T47D (cell line): ENCODE measurements around the gene SPCS1.
"Not testable (repeated sequence)": the region's sequence is repeated elsewhere in the genome, so short reads cannot be mapped to it uniquely, and the experiment has no call there.

Experiments
- DNase-seq, 2 experiments: peaks; one replicate each; pipeline versions ENCODE4 v3.0.0 to v3.0.0-alpha.2; 2011 to 2012; ENCODE audit warnings: low read depth in 1 of 2, low spot score in 1 of 2
- JUND ChIP-seq: IDR thresholded peaks from 2 replicates; pipeline ENCODE4 v1.6.1; 2012; ENCODE audit warnings: low read depth
- in situ Hi-C: cut with HindIII; loops from 2 replicates; pipeline ENCODE4 v1.10.0; 2016; ENCODE audit warnings: low sequenced_read_pairs, low pct_unique_long_range_greater_than_20kb

SPCS1 gene

GRCh38 chr3:52723935-52724334 lies 18.0 kb downstream of the SPCS1 start:
- no peak for DNase-seq
- TF ChIP-seq JUND = no peak
- in situ Hi-C loops = no loop called here

- TF ChIP-seq JUND = no peak
- in situ Hi-C loops = no loop called here
- DNase-seq = no peak
Measured at GRCh38 chr3:52724511-52724910, 18.6 kb downstream of the SPCS1 start.

- in situ Hi-C loops, DNase-seq: not testable (repeated sequence)
Measured at GRCh38 chr3:52728753-52729152, 22.8 kb downstream of the SPCS1 start.

GRCh38 chr3:52730681-52731080 lies 24.8 kb downstream of the SPCS1 start:
- in situ Hi-C loops = no loop called here
- DNase-seq = no peak
- TF ChIP-seq JUND = no peak

- TF ChIP-seq JUND = no peak
- in situ Hi-C loops = no loop called here
Measured at GRCh38 chr3:52731590-52731989, 25.7 kb downstream of the SPCS1 start.

GRCh38 chr3:52733256-52733891 lies 27.5 kb downstream of the SPCS1 start:
- in situ Hi-C loops = no loop called here
- TF ChIP-seq JUND = no peak
- DNase-seq = no peak

More at GRCh38 chr3:52731590-52731989, 25.7 kb downstream of the SPCS1 start:
- no peak for DNase-seq

- no peak for DNase-seq
- in situ Hi-C loops = no loop called here
- TF ChIP-seq JUND = no peak
Measured at GRCh38 chr3:52739730-52740129, 33.8 kb downstream of the SPCS1 start.

GRCh38 chr3:52742418-52743041 lies 36.6 kb downstream of the SPCS1 start:
- in situ Hi-C loops = no loop called here
- no peak for TF ChIP-seq JUND
- peak; percentile 25 to 46 for DNase-seq

GRCh38 chr3:52743152-52743551 lies 37.2 kb downstream of the SPCS1 start:
- no peak for DNase-seq
- in situ Hi-C loops = no loop called here
- TF ChIP-seq JUND = no peak

- in situ Hi-C loops = no loop called here
- no peak for DNase-seq
- no peak for TF ChIP-seq JUND
Measured at GRCh38 chr3:52743721-52744120, 37.8 kb downstream of the SPCS1 start.

GRCh38 chr3:52752045-52752660 lies 46.2 kb downstream of the SPCS1 start:
- DNase-seq = peak in 1 of 2 experiments; percentile 28
- no peak for TF ChIP-seq JUND
- in situ Hi-C loops = no loop called here

GRCh38 chr3:52754373-52754772 lies 48.5 kb downstream of the SPCS1 start:
- DNase-seq = no peak
- no peak for TF ChIP-seq JUND
- in situ Hi-C loops = no loop called here

- no peak for DNase-seq
- in situ Hi-C loops = no loop called here
Measured at GRCh38 chr3:52756141-52756540, 50.2 kb downstream of the SPCS1 start.

More at GRCh38 chr3:52756141-52756540, 50.2 kb downstream of the SPCS1 start:
- TF ChIP-seq JUND = no peak
